Measurements from ENCODE around the gene ZBED5. TPM values are rescaled to one million over a fixed set of nuclear protein-coding genes. Genes with fewer than 3 reads are reported as not detected.

The ZBED5 gene
- total and polyA plus RNA-seq, 4 donors, result 5.4 to 10.7 (median 10.1) TPM

GRCh38 chr11:10855295-10855694, 2.6 kb downstream of the ZBED5 start:
- 96% methylated on average over 2 of the region's 2 CpGs for WGBS
- H3K4me3 ChIP-seq (ENCODE audit: low read depth in 1 of 3, low read length in 3 of 3), result no peak overlapping the region
- H3K27me3 ChIP-seq (ENCODE audit: control insufficient read depth in 4 of 4, insufficient read depth in 4 of 4, low read length in 3 of 4), result no peaks in the 10 kb centered on the region
- H3K36me3 ChIP-seq (ENCODE audit: control insufficient read depth in 4 of 4, insufficient read depth in 3 of 4, low read depth in 1 of 4, low read length in 3 of 4), result peaks cover 3 to 22% (median 20%) of the 10 kb centered on the region in 4 donors
- H3K4me1 ChIP-seq (ENCODE audit: control insufficient read depth in 4 of 4, insufficient read depth in 4 of 4, low read length in 3 of 4), result peaks cover 0 to 19% (median 14%) of the 10 kb centered on the region in 4 donors
- no peak for DNase-seq (ENCODE audit: low spot score)
- no peaks in the 10 kb centered on the region for H3K9me3 ChIP-seq (ENCODE audit: control insufficient read depth in 4 of 4, low read length in 3 of 4)
- no peak overlapping the region for H3K9ac ChIP-seq (ENCODE audit: low read depth in 1 of 2, low read length in 2 of 2)
- H3K27ac ChIP-seq (ENCODE audit: low read depth in 1 of 2, low read length in 2 of 2), result no peak overlapping the region
- TF ChIP-seq RAD21 (IDR thresholded peaks at IDR 0.05) (no peak), NR2F2 (IDR thresholded peaks at IDR 0.05) (no peak), FOXA1 (IDR thresholded peaks at IDR 0.05) (no peak), YY1 (IDR thresholded peaks at IDR 0.05) (no peak)

GRCh38 chr11:10847960-10848860, 9.6 kb downstream of the ZBED5 start:
- Histone ChIP-seq H3K9ac (ENCODE audit: low read depth in 1 of 2, low read length in 2 of 2) (no peak overlapping the region), H3K9me3 (ENCODE audit: control insufficient read depth in 4 of 4, low read length in 3 of 4) (no peaks in the 10 kb centered on the region), H3K4me3 (ENCODE audit: low read depth in 1 of 3, low read length in 3 of 3) (no peak overlapping the region), H3K27ac (ENCODE audit: low read depth in 1 of 2, low read length in 2 of 2) (no peak overlapping the region), H3K4me1 (ENCODE audit: control insufficient read depth in 4 of 4, insufficient read depth in 4 of 4, low read length in 3 of 4) (peaks cover 0 to 1% (median 0%) of the 10 kb centered on the region in 4 donors), H3K27me3 (ENCODE audit: control insufficient read depth in 4 of 4, insufficient read depth in 4 of 4, low read length in 3 of 4) (no peaks in the 10 kb centered on the region), H3K36me3 (ENCODE audit: control insufficient read depth in 4 of 4, insufficient read depth in 3 of 4, low read depth in 1 of 4, low read length in 3 of 4) (peaks cover 0 to 5% (median 2%) of the 10 kb centered on the region in 4 donors)
- WGBS, result 96% methylated on average over 3 of the region's 3 CpGs
- DNase-seq (ENCODE audit: low spot score), result no peak
- no peak for TF ChIP-seq NR2F2 (IDR thresholded peaks at IDR 0.05)
- no peak for TF ChIP-seq EGR1 (IDR thresholded peaks at IDR 0.05; ENCODE audit: low read depth in 2 of 2)
- no peak for TF ChIP-seq TAF1 (conservative IDR thresholded peaks at IDR 0.05)
- TF ChIP-seq FOXA2 (IDR thresholded peaks at IDR 0.05), result no peak
- no peak for TF ChIP-seq FOXA1 (IDR thresholded peaks at IDR 0.05)
- TF ChIP-seq YY1 (IDR thresholded peaks at IDR 0.05), result no peak
- TF ChIP-seq CTCF (IDR thresholded peaks at IDR 0.05; ENCODE audit: low read depth, low read length, missing input control), result no peak

GRCh38 chr11:10846660-10847059, 11.2 kb downstream of the ZBED5 start:
- Histone ChIP-seq H3K27me3 (ENCODE audit: control insufficient read depth in 4 of 4, insufficient read depth in 4 of 4, low read length in 3 of 4) (no peaks in the 10 kb centered on the region), H3K36me3 (ENCODE audit: control insufficient read depth in 4 of 4, insufficient read depth in 3 of 4, low read depth in 1 of 4, low read length in 3 of 4) (no peaks in the 10 kb centered on the region), H3K9me3 (ENCODE audit: control insufficient read depth in 4 of 4, low read length in 3 of 4) (no peaks in the 10 kb centered on the region), H3K4me1 (ENCODE audit: control insufficient read depth in 4 of 4, insufficient read depth in 4 of 4, low read length in 3 of 4) (peaks cover 0 to 1% (median 0%) of the 10 kb centered on the region in 4 donors), H3K27ac (ENCODE audit: low read depth in 1 of 2, low read length in 2 of 2) (no peak overlapping the region), H3K9ac (ENCODE audit: low read depth in 1 of 2, low read length in 2 of 2) (no peak overlapping the region), H3K4me3 (ENCODE audit: low read depth in 1 of 3, low read length in 3 of 3) (no peak overlapping the region)
- no peak for DNase-seq (ENCODE audit: low spot score)
- TF ChIP-seq GABPA (IDR thresholded peaks at IDR 0.05 in 1 of 2, conservative IDR thresholded peaks at IDR 0.05 in 1 of 2), result no peak
- TF ChIP-seq REST (IDR thresholded peaks at IDR 0.05), result no peak
- TF ChIP-seq ZBTB33 (IDR thresholded peaks at IDR 0.05), result no peak
- no peak for TF ChIP-seq FOXA2 (IDR thresholded peaks at IDR 0.05)
- TF ChIP-seq YY1 (IDR thresholded peaks at IDR 0.05), result no peak
- no peak for TF ChIP-seq HNF4A (conservative IDR thresholded peaks at IDR 0.05)
- TF ChIP-seq CTCF (IDR thresholded peaks at IDR 0.05; ENCODE audit: low read depth, low read length, missing input control), result no peak
- no peak for TF ChIP-seq JUND (IDR thresholded peaks at IDR 0.05)
